Lower leg skin (tissue), 4 donors: ENCODE measurements around the gene UBASH3A. TPM values are rescaled to one million over a fixed set of nuclear protein-coding genes. Genes with fewer than 3 reads are reported as not detected.

Experiments
- DNase-seq, 2 donors: peaks; one replicate each; pipeline ENCODE4 v3.0.0-alpha.2; 2019; ENCODE audit warnings: low spot score in 2 of 2
- H3K4me3 ChIP-seq: fragments of 200-600 bp; sonication (generic); 2 replicates; pipeline ENCODE4 v1.5.1; 2017; ENCODE audit warnings: mild to moderate bottlenecking, low read depth; ENCODE audit not compliant: poor library complexity, severe bottlenecking
- POLR2A ChIP-seq, 2 donors: fragments of 450-650 bp; IDR thresholded peaks; one replicate each; pipeline ENCODE4 v1.6.1; 2016 to 2017; ENCODE audit warnings: antibody characterized with exemption in 2 of 2, mild to moderate bottlenecking in 1 of 2, moderate library complexity in 1 of 2
- WGBS, 2 donors: methylation state at CpG; one replicate each; pipeline ENCODE4 v1.1.5; 2018; 5-methylcytosine and 5-hydroxymethylcytosine counted together
- intact Hi-C: fragments of 100-400 bp; cut with DNase I; formaldehyde crosslinking; loops from one replicate; pipeline ENCODE4 v1.15.0; 2023; ENCODE audit warnings: low total_unique reads
- total RNA-seq, 4 donors: library from RNA; depleted of rRNA; stranded (reverse); fragments of >200 nt; gene quantifications; one replicate each; pipeline ENCODE4 v1.1.0, GENCODE V29; 2016
- TF ChIP-seq, protein P1 (sequence below), 3 donors: fragments of 450-650 bp; IDR thresholded peaks; one replicate each; pipeline ENCODE4 v1.5.1; 2016; ENCODE audit warnings: antibody characterized with exemption in 3 of 3, mild to moderate bottlenecking in 3 of 3, moderate library complexity in 2 of 3

Gene UBASH3A, protein sequence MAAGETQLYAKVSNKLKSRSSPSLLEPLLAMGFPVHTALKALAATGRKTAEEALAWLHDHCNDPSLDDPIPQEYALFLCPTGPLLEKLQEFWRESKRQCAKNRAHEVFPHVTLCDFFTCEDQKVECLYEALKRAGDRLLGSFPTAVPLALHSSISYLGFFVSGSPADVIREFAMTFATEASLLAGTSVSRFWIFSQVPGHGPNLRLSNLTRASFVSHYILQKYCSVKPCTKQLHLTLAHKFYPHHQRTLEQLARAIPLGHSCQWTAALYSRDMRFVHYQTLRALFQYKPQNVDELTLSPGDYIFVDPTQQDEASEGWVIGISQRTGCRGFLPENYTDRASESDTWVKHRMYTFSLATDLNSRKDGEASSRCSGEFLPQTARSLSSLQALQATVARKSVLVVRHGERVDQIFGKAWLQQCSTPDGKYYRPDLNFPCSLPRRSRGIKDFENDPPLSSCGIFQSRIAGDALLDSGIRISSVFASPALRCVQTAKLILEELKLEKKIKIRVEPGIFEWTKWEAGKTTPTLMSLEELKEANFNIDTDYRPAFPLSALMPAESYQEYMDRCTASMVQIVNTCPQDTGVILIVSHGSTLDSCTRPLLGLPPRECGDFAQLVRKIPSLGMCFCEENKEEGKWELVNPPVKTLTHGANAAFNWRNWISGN
- under 1 TPM in 1 of 4 donors, not detected in 3; 0.23 TPM for total RNA-seq

DNA sequence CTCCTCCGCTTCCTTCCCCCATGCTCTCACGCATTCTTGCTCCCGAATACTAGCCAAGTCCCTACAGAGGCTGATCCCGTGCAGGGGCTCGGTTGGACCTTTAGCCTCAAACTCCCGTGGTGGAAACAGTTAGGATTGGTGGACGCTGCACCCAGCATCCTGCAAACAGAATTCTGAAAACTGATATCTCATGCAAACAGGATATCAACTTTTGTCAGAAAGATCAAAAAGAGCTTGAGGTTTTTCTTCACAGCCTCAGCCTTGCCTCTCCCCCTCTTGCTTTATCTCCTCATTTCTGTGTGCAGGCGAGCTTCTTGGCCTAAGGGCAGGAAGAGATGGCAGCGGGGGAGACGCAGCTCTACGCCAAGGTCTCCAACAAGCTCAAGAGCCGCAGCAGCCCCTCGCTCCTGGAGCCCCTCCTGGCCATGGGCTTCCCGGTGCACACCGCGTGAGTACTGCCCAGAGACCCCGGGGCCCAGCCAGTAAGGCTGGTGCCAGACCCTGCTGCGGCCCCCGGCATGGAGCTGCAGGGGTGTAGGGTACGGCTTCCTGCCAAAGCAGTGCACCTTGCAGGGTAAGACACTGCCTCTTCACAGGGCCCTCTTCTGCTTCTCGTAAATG, at the start of gene UBASH3A:
Gene UBASH3A, plus strand, starts transcription at position 292 of the 621 bp plus-strand sequence. Its CDS starts 44 bp downstream, at position 336.
- WGBS, 2 donors, result 64 to 71% methylated on average over 17 to 20 of the region's 21 CpGs
- TF ChIP-seq POLR2A (IDR thresholded peaks at IDR 0.05), result no peak
- TF ChIP-seq, protein P1, sequence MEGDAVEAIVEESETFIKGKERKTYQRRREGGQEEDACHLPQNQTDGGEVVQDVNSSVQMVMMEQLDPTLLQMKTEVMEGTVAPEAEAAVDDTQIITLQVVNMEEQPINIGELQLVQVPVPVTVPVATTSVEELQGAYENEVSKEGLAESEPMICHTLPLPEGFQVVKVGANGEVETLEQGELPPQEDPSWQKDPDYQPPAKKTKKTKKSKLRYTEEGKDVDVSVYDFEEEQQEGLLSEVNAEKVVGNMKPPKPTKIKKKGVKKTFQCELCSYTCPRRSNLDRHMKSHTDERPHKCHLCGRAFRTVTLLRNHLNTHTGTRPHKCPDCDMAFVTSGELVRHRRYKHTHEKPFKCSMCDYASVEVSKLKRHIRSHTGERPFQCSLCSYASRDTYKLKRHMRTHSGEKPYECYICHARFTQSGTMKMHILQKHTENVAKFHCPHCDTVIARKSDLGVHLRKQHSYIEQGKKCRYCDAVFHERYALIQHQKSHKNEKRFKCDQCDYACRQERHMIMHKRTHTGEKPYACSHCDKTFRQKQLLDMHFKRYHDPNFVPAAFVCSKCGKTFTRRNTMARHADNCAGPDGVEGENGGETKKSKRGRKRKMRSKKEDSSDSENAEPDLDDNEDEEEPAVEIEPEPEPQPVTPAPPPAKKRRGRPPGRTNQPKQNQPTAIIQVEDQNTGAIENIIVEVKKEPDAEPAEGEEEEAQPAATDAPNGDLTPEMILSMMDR (IDR thresholded peaks at IDR 0.05), result no peak
- intact Hi-C loops, result no loop called here
- DNase-seq, result no peak
- H3K4me3 ChIP-seq, result no peak within 1 kb of the TSS

DNA sequence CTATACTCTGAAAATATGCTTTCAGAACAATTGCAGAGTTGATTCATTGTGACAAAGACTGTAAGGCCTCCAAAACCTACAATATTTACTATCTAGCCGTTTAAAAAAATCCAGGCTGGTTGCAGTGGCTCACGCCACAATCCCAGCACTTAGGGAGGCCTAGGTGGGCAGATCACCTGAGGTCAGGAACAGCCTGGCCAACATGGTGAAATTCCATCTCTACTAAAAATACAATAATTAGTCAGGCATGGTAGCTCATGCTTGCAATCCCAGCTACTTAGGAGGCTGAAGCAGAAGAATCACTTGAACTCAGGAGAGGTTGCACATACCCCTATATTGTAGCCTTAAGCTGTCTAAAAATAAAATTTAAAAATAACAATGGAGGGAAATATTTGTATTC, 47.7 kb upstream of the UBASH3A start:
- intact Hi-C loops, result no loop called here
- WGBS, 2 donors, result 85 to 94% methylated on average over 2 of the region's 2 CpGs
- TF ChIP-seq, protein P1 (IDR thresholded peaks at IDR 0.05), result no peak
- no peak for TF ChIP-seq POLR2A (IDR thresholded peaks at IDR 0.05)
- no peak for DNase-seq
- H3K4me3 ChIP-seq, result no peak overlapping the region

DNA sequence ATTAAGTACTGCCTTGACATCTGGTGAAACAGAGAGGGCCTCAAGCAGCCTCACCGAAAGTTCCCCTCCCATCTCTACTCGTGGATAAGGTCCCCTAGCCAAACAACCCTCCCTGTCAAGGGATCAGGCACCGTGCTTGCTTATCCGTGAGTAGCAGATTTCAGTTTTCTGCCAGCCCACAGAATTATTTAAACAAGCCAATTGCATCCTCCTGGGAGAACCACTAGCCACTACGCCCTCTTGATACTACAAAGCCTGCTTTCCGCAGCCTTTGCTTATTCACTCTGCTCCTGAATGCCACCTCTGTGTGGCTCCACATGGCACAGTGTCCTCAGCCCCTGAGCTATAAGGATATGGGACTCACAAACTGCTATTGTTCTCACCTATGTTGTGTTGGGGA, 47.1 kb upstream of the UBASH3A start:
- no peak for DNase-seq
- intact Hi-C loops, result no loop called here
- 61 to 88% methylated on average over 6 of the region's 6 CpGs for WGBS, 2 donors
- TF ChIP-seq, protein P1 (IDR thresholded peaks at IDR 0.05), result no peak
- no peak for TF ChIP-seq POLR2A (IDR thresholded peaks at IDR 0.05)
- no peak overlapping the region for H3K4me3 ChIP-seq

DNA sequence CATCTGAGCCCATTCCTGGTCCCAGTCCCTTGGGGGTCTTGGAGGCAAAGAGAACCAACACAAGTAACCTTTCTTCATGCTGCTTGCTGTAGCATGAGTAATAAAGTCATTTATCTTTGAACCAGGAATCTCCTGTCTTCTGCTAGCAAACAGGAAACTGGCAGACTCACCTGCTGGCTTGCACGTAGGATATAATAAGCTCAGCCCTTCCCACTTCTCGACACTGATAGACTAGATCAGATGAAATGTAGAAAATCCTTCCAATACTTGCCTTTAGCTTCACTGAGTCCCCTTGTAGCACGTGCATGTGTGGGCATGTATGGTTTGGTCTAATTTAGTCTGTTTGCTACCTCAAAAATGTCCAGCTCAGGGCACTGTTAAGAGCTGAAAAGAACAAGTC, 46.4 kb upstream of the UBASH3A start:
- DNase-seq, result no peak
- WGBS, 2 donors, result 56 to 57% methylated on average over 3 of the region's 3 CpGs
- intact Hi-C loops, result no loop called here

DNA sequence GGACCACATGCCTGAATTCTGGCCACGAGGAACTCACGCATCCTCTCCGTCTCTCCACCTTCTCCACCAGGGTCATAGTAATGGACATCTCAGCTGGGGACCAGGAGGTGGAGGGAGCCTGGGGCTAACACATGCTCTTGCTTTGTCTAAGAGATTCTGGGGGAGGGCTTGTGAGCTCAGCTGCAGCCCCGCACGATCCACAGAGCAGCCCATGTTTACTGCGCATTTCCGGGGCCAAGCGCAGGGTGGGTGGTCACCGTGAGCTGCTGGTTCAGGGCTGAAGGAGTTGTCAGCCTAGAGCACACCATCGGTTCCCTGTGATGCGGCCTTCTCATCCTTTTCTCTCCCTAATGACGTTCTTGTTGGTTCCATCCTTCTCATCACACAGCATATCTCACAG, 45.4 kb upstream of the UBASH3A start:
- no peak for DNase-seq
- TF ChIP-seq, protein P1 (IDR thresholded peaks at IDR 0.05), result no peak
- TF ChIP-seq POLR2A (IDR thresholded peaks at IDR 0.05), result no peak
- WGBS, 2 donors, result 90 to 94% methylated on average over 12 of the region's 12 CpGs
- intact Hi-C loops, result no loop called here
- H3K4me3 ChIP-seq, result no peak overlapping the region

More for the DNA sequence above, 46.4 kb upstream of the UBASH3A start:
- H3K4me3 ChIP-seq, result no peak overlapping the region
- TF ChIP-seq, protein P1 (IDR thresholded peaks at IDR 0.05), result no peak
- no peak for TF ChIP-seq POLR2A (IDR thresholded peaks at IDR 0.05)
